ENCODE measurements around the gene SRSF3.

Gene SRSF3

GRCh38 chr6:36633915-36634314, 39.8 kb downstream of the SRSF3 start:
- H3K4me3 ChIP-seq (ENCODE audit: low read length) = no peak overlapping the region
- peak; percentile 53 for DNase-seq (ENCODE audit: low read depth)
- TF ChIP-seq CTCF (conservative IDR thresholded peaks at IDR 0.05; ENCODE audit: low read length) = no peak

- TF ChIP-seq CTCF (conservative IDR thresholded peaks at IDR 0.05; ENCODE audit: low read length) = no peak
- DNase-seq (ENCODE audit: low read depth) = no peak
- H3K4me3 ChIP-seq (ENCODE audit: low read length) = no peak overlapping the region
Measured at GRCh38 chr6:36634317-36635108, 40.4 kb downstream of the SRSF3 start.

DNA sequence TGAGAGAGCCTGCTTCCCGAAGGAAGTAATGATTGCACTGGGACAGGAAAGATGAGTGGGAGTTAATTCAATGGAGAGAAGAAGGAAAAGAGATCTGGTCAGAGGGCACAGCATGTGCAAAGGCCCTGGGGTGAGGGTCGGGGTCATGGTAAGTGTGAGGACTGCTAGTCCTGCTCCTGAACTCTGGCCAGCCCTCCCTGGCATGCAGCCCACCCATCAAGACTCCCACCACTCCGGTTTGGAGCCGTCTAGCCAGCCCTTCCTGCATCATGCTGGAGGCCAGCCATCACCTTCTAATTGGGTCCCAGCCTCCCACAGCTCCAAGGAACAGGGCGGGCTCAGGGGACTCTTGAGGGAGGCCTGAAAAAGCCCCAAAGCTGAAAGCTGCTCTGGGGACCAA, 42.1 kb downstream of the SRSF3 start:
- no peak overlapping the region for H3K4me3 ChIP-seq (ENCODE audit: low read length)
- DNase-seq (ENCODE audit: low read depth) = no peak
- no peak for TF ChIP-seq CTCF (conservative IDR thresholded peaks at IDR 0.05; ENCODE audit: low read length)

- H3K4me3 ChIP-seq (ENCODE audit: low read length) = no peak overlapping the region
- no peak for TF ChIP-seq CTCF (conservative IDR thresholded peaks at IDR 0.05; ENCODE audit: low read length)
Measured at GRCh38 chr6:36636687-36637418, 42.7 kb downstream of the SRSF3 start.

DNA sequence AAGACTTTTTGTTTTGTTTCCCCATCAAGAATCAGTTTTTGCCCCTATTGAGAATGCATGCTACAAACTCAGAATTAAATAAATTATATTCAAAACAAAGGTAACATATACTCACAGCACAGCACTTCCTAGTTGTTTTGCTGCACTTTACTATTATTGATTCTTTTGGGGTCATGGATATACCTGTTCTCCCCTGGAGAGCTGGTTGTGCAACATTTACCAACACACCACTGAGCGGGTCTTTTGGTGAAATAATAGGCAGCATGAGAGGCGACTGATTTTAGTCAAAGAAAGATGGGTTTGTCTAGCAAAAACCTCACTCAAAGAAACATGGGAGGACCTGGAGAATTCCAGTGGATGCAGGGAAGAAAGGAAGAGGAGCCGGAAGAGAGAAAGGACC, 44.4 kb downstream of the SRSF3 start:
- no peak for DNase-seq (ENCODE audit: low read depth)
- TF ChIP-seq CTCF (conservative IDR thresholded peaks at IDR 0.05; ENCODE audit: low read length) = no peak
- no peak overlapping the region for H3K4me3 ChIP-seq (ENCODE audit: low read length)

More at GRCh38 chr6:36636687-36637418, 42.7 kb downstream of the SRSF3 start:
- no peak for DNase-seq (ENCODE audit: low read depth)

DNA sequence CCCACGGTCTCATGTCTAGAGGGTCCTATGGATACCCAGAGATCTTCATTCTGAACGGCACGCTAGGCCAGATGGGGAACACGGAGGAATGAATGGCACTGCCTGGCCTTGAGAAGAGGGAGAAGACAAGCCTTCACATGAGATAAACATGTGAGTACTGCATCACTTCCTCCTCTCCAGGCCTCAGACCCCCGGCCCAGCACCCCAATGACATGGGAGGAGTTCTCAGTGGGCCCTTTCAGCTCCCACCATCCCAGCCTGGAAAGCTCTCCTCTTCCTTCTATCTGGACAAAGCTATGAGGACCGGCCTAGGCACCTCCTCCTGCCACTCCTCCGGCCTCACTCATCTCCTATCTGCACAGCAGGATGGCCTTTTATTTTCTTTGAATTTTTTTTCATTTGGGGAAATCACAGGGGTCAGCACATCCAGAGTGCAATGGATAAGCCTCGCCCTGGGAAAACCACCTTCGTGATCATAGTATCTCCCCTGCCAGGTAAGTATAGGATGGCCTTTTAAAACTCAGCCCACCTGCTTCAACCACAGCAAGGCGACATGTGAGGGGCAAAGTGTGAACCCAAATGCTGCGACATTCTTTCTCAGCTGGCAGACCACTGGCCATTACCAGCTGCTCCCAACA, 45.1 kb downstream of the SRSF3 start:
- no peak for TF ChIP-seq CTCF (conservative IDR thresholded peaks at IDR 0.05; ENCODE audit: low read length)
- no peak overlapping the region for H3K4me3 ChIP-seq (ENCODE audit: low read length)
- no peak for DNase-seq (ENCODE audit: low read depth)

All from AG10803 (cell line).